Ishikawa (cell line): ENCODE measurements around the gene XXYLT1.

Source experiments
- EP300 ChIP-seq: IDR thresholded peaks from 2 replicates; pipeline ENCODE4 v1.6.1; 2012; ENCODE audit warnings: borderline replicate concordance
- RAD21 ChIP-seq: IDR thresholded peaks from 2 replicates; pipeline ENCODE4 v1.6.1; 2012; ENCODE audit warnings: low read depth
- TAF1 ChIP-seq: IDR thresholded peaks from 2 replicates; pipeline ENCODE4 v1.6.1; 2012; ENCODE audit warnings: low read depth, mild to moderate bottlenecking
- TCF12 ChIP-seq: IDR thresholded peaks from 2 replicates; pipeline ENCODE4 v1.6.1; 2012; ENCODE audit warnings: low read depth
- TEAD4 ChIP-seq: IDR thresholded peaks from 2 replicates; pipeline ENCODE4 v1.6.1; 2012
- YY1 ChIP-seq: IDR thresholded peaks from 2 replicates; pipeline ENCODE4 v1.6.1; 2012; ENCODE audit warnings: low read depth

DNA sequence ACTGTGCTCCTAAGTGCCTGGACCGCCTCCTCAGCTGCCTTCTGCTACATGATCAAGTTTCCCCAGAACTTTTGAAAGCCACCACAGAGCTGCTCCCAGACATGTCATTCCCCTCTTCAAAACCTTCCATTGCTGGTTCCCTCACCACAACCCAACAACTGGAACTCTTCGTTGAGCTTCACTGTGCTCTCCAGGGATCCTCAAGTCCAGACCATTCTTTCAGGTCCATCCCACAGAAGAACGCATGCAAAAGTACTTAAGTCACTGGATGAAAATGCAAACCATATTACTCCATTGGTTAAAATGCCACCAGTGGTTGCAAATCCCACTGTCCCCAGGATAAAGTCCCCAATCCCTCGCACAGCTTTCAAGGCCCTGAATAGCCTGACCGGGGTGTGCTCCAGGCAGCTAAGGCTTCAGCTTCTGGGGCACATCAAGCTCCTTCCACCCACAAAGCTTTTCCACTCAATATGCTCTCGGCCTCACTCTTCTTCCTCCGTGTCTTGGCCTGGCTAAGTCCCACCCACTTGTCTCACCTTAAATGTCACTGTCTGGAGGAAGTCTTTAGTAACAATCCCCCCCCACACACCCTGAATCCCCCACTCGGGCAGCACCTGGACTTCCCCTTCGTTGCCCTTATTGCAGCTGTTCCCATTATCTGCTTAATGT is 84.8 kb downstream of the XXYLT1 start:
- TF ChIP-seq YY1, result no peak
- TF ChIP-seq TEAD4, result no peak
- TF ChIP-seq TAF1, result no peak
- no peak for TF ChIP-seq EP300
- no peak for TF ChIP-seq RAD21
- TF ChIP-seq TCF12, result no peak
